H9 (cell line): ENCODE data around the gene ABCA1. TPM values are rescaled to one million over a fixed set of nuclear protein-coding genes. Genes with fewer than 3 reads are reported as not detected.

ENCODE experiments used
- DNase-seq: peaks from one replicate; pipeline ENCODE4 v3.0.0-alpha.2; 2017
- H2AFZ ChIP-seq: one replicate; pipeline ENCODE4 v1.6.1; 2013; ENCODE audit warnings: mild to moderate bottlenecking, low read length, control low read depth, moderate library complexity
- H2AK5ac ChIP-seq: 2 replicates; pipeline ENCODE4 v1.6.1; 2013; ENCODE audit warnings: low read length, control low read depth, mixed read lengths; ENCODE audit not compliant: insufficient read length
- H2BK120ac ChIP-seq: one replicate; pipeline ENCODE4 v1.6.1; 2013; ENCODE audit warnings: low read depth, mild to moderate bottlenecking, low read length, control low read depth, inconsistent platforms; ENCODE audit not compliant: poor library complexity, severe bottlenecking
- H2BK12ac ChIP-seq: 2 replicates; pipeline ENCODE4 v1.6.1; 2013; ENCODE audit warnings: low read length, control low read depth, mixed read lengths, low read depth; ENCODE audit not compliant: insufficient read length
- H2BK15ac ChIP-seq: 2 replicates; pipeline ENCODE4 v1.6.1; 2013; ENCODE audit warnings: low read depth, low read length, control low read depth
- H2BK20ac ChIP-seq: one replicate; pipeline ENCODE4 v1.6.1; 2013; ENCODE audit warnings: low read depth, mild to moderate bottlenecking, low read length, control low read depth, inconsistent platforms; ENCODE audit not compliant: poor library complexity, severe bottlenecking
- H2BK5ac ChIP-seq: 2 replicates; pipeline ENCODE4 v1.6.1; 2013; ENCODE audit warnings: low read length, control low read depth, mixed read lengths; ENCODE audit not compliant: insufficient read length
- H3K14ac ChIP-seq: 2 replicates; pipeline ENCODE4 v1.6.1; 2013; ENCODE audit warnings: low read length, control low read depth; ENCODE audit not compliant: insufficient read depth
- H3K18ac ChIP-seq: 2 replicates; pipeline ENCODE4 v1.6.1; 2013; ENCODE audit warnings: low read depth, mild to moderate bottlenecking, mixed read lengths, low read length, control low read depth; ENCODE audit not compliant: insufficient read length
- H3K23ac ChIP-seq: 2 replicates; pipeline ENCODE4 v1.6.1; 2013; ENCODE audit warnings: low read length, control low read depth, mixed read lengths, low read depth; ENCODE audit not compliant: insufficient read length
- H3K23me2 ChIP-seq: 2 replicates; pipeline ENCODE4 v1.6.1; 2013; ENCODE audit warnings: low read depth, mild to moderate bottlenecking, mixed read lengths, low read length, control low read depth; ENCODE audit not compliant: insufficient read length, poor library complexity, severe bottlenecking
- H3K27ac ChIP-seq: 2 replicates; pipeline ENCODE4 v1.5.1; 2013; ENCODE audit warnings: low read length, control low read depth, mixed read lengths, low read depth; ENCODE audit not compliant: insufficient read length
- H3K27me3 ChIP-seq: 2 replicates; pipeline ENCODE4 v1.6.1; 2013; ENCODE audit warnings: low read length, control low read depth, inconsistent platforms; ENCODE audit not compliant: insufficient read depth
- H3K4ac ChIP-seq: 2 replicates; pipeline ENCODE4 v1.6.1; 2013; ENCODE audit warnings: low read depth, mild to moderate bottlenecking, control low read depth, inconsistent platforms, low read length, moderate library complexity
- H3K4me1 ChIP-seq: 2 replicates; pipeline ENCODE4 v1.6.1; 2013; ENCODE audit warnings: low read length, control low read depth, inconsistent platforms; ENCODE audit not compliant: insufficient read depth
- H3K4me2 ChIP-seq: 2 replicates; pipeline ENCODE4 v1.6.1; 2013; ENCODE audit warnings: low read length, control low read depth, mixed read lengths; ENCODE audit not compliant: insufficient read length, insufficient read depth
- H3K56ac ChIP-seq: 2 replicates; pipeline ENCODE4 v1.6.1; 2013; ENCODE audit warnings: low read depth, mild to moderate bottlenecking, mixed read lengths, low read length, control low read depth; ENCODE audit not compliant: insufficient read length
- H3K79me1 ChIP-seq: 2 replicates; pipeline ENCODE4 v1.6.1; 2013; ENCODE audit warnings: low read depth, mild to moderate bottlenecking, moderate library complexity, low read length, control low read depth, inconsistent platforms; ENCODE audit not compliant: insufficient read depth, poor library complexity, severe bottlenecking
- H3K79me2 ChIP-seq: 2 replicates; pipeline ENCODE4 v1.6.1; 2013; ENCODE audit warnings: low read length, control low read depth, inconsistent platforms; ENCODE audit not compliant: insufficient read depth
- H3K9ac ChIP-seq: 2 replicates; pipeline ENCODE4 v1.6.1; 2013; ENCODE audit warnings: low read length, control low read depth, mixed read lengths; ENCODE audit not compliant: insufficient read length; ENCODE audit errors: extremely low read depth
- H3K9me3 ChIP-seq: one replicate; pipeline ENCODE4 v1.6.1; 2013; ENCODE audit warnings: low read depth, low read length, inconsistent platforms; ENCODE audit not compliant: control insufficient read depth
- H3T11ph ChIP-seq: one replicate; pipeline ENCODE4 v1.6.1; 2013; ENCODE audit warnings: mild to moderate bottlenecking, low read length, control low read depth, inconsistent platforms
- H4K20me1 ChIP-seq: one replicate; pipeline ENCODE4 v1.6.1; 2013; ENCODE audit not compliant: control insufficient read depth, insufficient read length, insufficient read depth
- H4K5ac ChIP-seq: 2 replicates; pipeline ENCODE4 v1.6.1; 2013; ENCODE audit warnings: low read depth, mild to moderate bottlenecking, mixed read lengths, low read length, control low read depth; ENCODE audit not compliant: insufficient read length
- H4K8ac ChIP-seq: replicated peaks from 2 replicates; pipeline ENCODE4 v1.6.1; 2013; ENCODE audit warnings: low read length, control low read depth, mixed read lengths, low read depth; ENCODE audit not compliant: insufficient read length
- H4K91ac ChIP-seq: 2 replicates; pipeline ENCODE4 v1.6.1; 2013; ENCODE audit warnings: low read depth, mild to moderate bottlenecking, moderate library complexity, mixed read lengths, low read length, control low read depth; ENCODE audit not compliant: insufficient read length
- H3K27ac Mint-ChIP-seq, 3 experiments: 2 replicates in 2 of 3; 3 replicates in 1 of 3; pipeline ENCODE4 v1.8.0; 2020 to 2021; ENCODE audit warnings: mixed read lengths in 3 of 3, mild to moderate bottlenecking in 1 of 3, moderate library complexity in 1 of 3
- H3K27me3 Mint-ChIP-seq: 2 replicates; pipeline ENCODE4 v1.8.0; 2021; ENCODE audit warnings: low read depth, mild to moderate bottlenecking, moderate library complexity, mixed read lengths
- H3K36me3 Mint-ChIP-seq, 3 experiments: 2 replicates in 2 of 3; 3 replicates in 1 of 3; pipeline ENCODE4 v1.8.0; 2020 to 2021; ENCODE audit warnings: low read depth in 3 of 3, mixed read lengths in 3 of 3; ENCODE audit not compliant: insufficient read depth in 1 of 3
- H3K4me1 Mint-ChIP-seq, 2 experiments: 2 replicates each; pipeline ENCODE4 v1.8.0; 2020; ENCODE audit warnings: mixed read lengths in 2 of 2
- H3K4me3 Mint-ChIP-seq, 2 experiments: 2 replicates in 1 of 2; 3 replicates in 1 of 2; pipeline ENCODE4 v1.8.0; 2020 to 2021; ENCODE audit warnings: mild to moderate bottlenecking in 2 of 2, mixed read lengths in 2 of 2, moderate library complexity in 1 of 2
- H3K9me3 Mint-ChIP-seq, 2 experiments: 2 replicates in 1 of 2; 3 replicates in 1 of 2; pipeline ENCODE4 v1.8.0; 2020; ENCODE audit warnings: mild to moderate bottlenecking in 2 of 2, mixed read lengths in 2 of 2, moderate library complexity in 1 of 2
- WGBS: extraction: QIAGEN DNeasy Blood & Tissue Kit; methylation state at CpG from one replicate; pipeline ENCODE4 v1.1.7; 2013; ENCODE audit warnings: missing lambda C conversion rate, low lambda C conversion rate, mixed read lengths; ENCODE audit not compliant: insufficient read length; ENCODE audit errors: extremely low coverage; 5-methylcytosine and 5-hydroxymethylcytosine counted together
- total RNA-seq: library from RNA; stranded (reverse); gene quantifications from 2 replicates; pipeline ENCODE4 v1.2.1, GENCODE V29; 2021
- TF ChIP-seq, protein P1 (sequence below): fragments of 200-600 bp; sonication (generic); conservative IDR thresholded peaks from 3 replicates; pipeline ENCODE4 v1.8.0; 2021; ENCODE audit warnings: antibody characterized with exemption, mild to moderate bottlenecking

Gene ABCA1
- total RNA-seq, 1 experiment from 2014 or later: 16.6 TPM

DNA sequence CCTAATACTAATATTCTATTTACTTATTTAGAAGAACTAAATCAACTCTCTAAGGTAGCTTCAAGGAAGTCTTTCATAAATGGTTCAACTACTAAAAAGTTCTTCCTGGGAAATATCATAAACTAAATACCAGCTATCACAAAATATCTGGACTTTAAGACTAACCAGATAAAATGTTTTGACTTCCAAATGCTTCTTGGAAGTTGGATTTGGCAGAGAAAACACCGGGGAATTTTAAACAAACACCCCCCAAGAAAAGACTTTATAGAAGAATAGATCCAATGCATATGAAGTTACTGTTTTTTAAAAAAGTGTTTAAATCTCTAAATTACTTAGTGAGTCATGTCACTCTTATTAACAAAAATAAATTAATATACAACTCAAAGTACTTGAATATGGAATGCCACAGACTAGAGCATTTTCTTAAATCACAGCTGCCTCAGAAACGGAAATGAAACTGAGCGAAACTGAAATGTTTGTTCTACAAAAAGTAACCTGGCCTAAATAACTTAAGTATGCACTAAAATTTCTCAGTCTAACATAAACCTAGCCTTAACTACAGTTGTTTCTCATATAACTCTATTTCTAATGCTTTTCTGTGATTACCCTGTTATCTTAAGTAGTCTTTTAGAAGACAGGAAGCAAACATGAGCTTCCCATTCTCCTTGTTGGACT lies 6.8 kb downstream of the ABCA1 start:
- no peak overlapping the region for H3K27ac ChIP-seq
- no peak overlapping the region for H2BK120ac ChIP-seq
- H2BK15ac ChIP-seq: no peak overlapping the region
- no peaks in the 10 kb centered on the region for H3K4me1 ChIP-seq
- H2AFZ ChIP-seq: no peak overlapping the region
- no peak overlapping the region for H3K56ac ChIP-seq
- H3K23ac ChIP-seq: no peak overlapping the region
- no peak overlapping the region for H3K18ac ChIP-seq
- DNase-seq: no peak
- no peak overlapping the region for H3K14ac ChIP-seq
- no peak overlapping the region for H3K27ac Mint-ChIP-seq
- H2BK20ac ChIP-seq: no peak overlapping the region
- no CpG with 5 or more reads among the region's 3 CpGs for whole genome bisulfite sequencing
- peaks cover under 1% of the 10 kb centered on the region for H3K27me3 Mint-ChIP-seq
- H3K9me3 ChIP-seq: no peaks in the 10 kb centered on the region
- H4K91ac ChIP-seq: no peak overlapping the region
- TF ChIP-seq, protein P1, sequence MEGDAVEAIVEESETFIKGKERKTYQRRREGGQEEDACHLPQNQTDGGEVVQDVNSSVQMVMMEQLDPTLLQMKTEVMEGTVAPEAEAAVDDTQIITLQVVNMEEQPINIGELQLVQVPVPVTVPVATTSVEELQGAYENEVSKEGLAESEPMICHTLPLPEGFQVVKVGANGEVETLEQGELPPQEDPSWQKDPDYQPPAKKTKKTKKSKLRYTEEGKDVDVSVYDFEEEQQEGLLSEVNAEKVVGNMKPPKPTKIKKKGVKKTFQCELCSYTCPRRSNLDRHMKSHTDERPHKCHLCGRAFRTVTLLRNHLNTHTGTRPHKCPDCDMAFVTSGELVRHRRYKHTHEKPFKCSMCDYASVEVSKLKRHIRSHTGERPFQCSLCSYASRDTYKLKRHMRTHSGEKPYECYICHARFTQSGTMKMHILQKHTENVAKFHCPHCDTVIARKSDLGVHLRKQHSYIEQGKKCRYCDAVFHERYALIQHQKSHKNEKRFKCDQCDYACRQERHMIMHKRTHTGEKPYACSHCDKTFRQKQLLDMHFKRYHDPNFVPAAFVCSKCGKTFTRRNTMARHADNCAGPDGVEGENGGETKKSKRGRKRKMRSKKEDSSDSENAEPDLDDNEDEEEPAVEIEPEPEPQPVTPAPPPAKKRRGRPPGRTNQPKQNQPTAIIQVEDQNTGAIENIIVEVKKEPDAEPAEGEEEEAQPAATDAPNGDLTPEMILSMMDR: no peak
- peaks cover 12 to 17% of the 10 kb centered on the region in 2 experiments for H3K4me1 Mint-ChIP-seq
- no peak overlapping the region for H3K4me2 ChIP-seq
- H3K4me3 Mint-ChIP-seq: no peak overlapping the region
- no peak overlapping the region for H3K9ac ChIP-seq
- no peak overlapping the region for H3K4ac ChIP-seq
- H2BK5ac ChIP-seq: no peak overlapping the region
- H3K27me3 ChIP-seq: no peaks in the 10 kb centered on the region
- no peaks in the 10 kb centered on the region for H3K79me2 ChIP-seq
- no peaks in the 10 kb centered on the region for H3K9me3 Mint-ChIP-seq
- no peaks in the 10 kb centered on the region for H3K79me1 ChIP-seq
- no peaks in the 10 kb centered on the region for H4K20me1 ChIP-seq
- no peak overlapping the region for H3T11ph ChIP-seq
- H3K36me3 Mint-ChIP-seq: no peaks in the 10 kb centered on the region; a peak in 1 of 7 replicates
- H4K8ac ChIP-seq: no peak overlapping the region
- no peak overlapping the region for H2AK5ac ChIP-seq
- no peak overlapping the region for H4K5ac ChIP-seq
- no peak overlapping the region for H2BK12ac ChIP-seq
- peaks cover 2% of the 10 kb centered on the region for H3K23me2 ChIP-seq
